IgD-negative memory B cell (primary cell): Measurements from ENCODE around the gene MTMR10. TPM values are rescaled to one million over a fixed set of nuclear protein-coding genes. Genes with fewer than 3 reads are reported as not detected.

ENCODE experiments used
- H3K27ac Mint-ChIP-seq, 3 donors: one replicate each; pipeline ENCODE4 v1.8.0; 2020 to 2022; ENCODE audit warnings: mild to moderate bottlenecking in 3 of 3, mixed read lengths in 3 of 3, moderate library complexity in 1 of 3
- H3K27me3 Mint-ChIP-seq: one replicate; pipeline ENCODE4 v1.8.0; 2021; ENCODE audit warnings: mixed read lengths
- H3K36me3 Mint-ChIP-seq: one replicate; pipeline ENCODE4 v1.8.0; 2020; ENCODE audit warnings: mild to moderate bottlenecking, mixed read lengths
- H3K4me1 Mint-ChIP-seq, 3 donors: one replicate each; pipeline ENCODE4 v1.8.0; 2020 to 2022; ENCODE audit warnings: mixed read lengths in 3 of 3, mild to moderate bottlenecking in 1 of 3
- H3K4me3 Mint-ChIP-seq, 4 donors: one replicate each; pipeline ENCODE4 v1.8.0; 2020 to 2022; ENCODE audit warnings: mild to moderate bottlenecking in 4 of 4, mixed read lengths in 4 of 4, moderate library complexity in 3 of 4
- H3K9me3 Mint-ChIP-seq, 3 donors: one replicate each; pipeline ENCODE4 v1.8.0; 2020 to 2021; ENCODE audit warnings: mixed read lengths in 3 of 3, mild to moderate bottlenecking in 1 of 3
- polyA plus RNA-seq: library from polyadenylated mRNA; unstranded; fragments of 300-500 nt; fragmentation: Illumina TruSeq; gene quantifications from one replicate; pipeline ENCODE4 v1.2.3, GENCODE V29; 2021

MTMR10 gene
- polyA plus RNA-seq, 1 donor from 2014 or later, result 15.5 TPM

GRCh38 chr15:30956216-30957124 is 35.0 kb downstream of the MTMR10 start:
- H3K4me3 Mint-ChIP-seq, result no peak overlapping the region
- no peaks in the 10 kb centered on the region for H3K9me3 Mint-ChIP-seq
- H3K27me3 Mint-ChIP-seq, result no peaks in the 10 kb centered on the region
- peaks cover 16% of the 10 kb centered on the region for H3K36me3 Mint-ChIP-seq
- H3K27ac Mint-ChIP-seq, result peak overlapping the region in 1 of 3 donors; percentile 20
- peaks cover 0 to 4% (median under 1%) of the 10 kb centered on the region in 3 donors for H3K4me1 Mint-ChIP-seq

GRCh38 chr15:30954674-30955073 is 36.8 kb downstream of the MTMR10 start:
- no peaks in the 10 kb centered on the region for H3K9me3 Mint-ChIP-seq
- H3K27ac Mint-ChIP-seq, result peak overlapping the region in 1 of 3 donors; percentile 74
- H3K36me3 Mint-ChIP-seq, result peaks cover 20% of the 10 kb centered on the region
- no peak overlapping the region for H3K4me3 Mint-ChIP-seq
- no peaks in the 10 kb centered on the region for H3K27me3 Mint-ChIP-seq
- peaks cover 0 to 2% (median 0%) of the 10 kb centered on the region in 3 donors for H3K4me1 Mint-ChIP-seq

GRCh38 chr15:30953731-30954378 is 37.6 kb downstream of the MTMR10 start:
- H3K4me1 Mint-ChIP-seq, result peaks cover 0 to 2% (median 0%) of the 10 kb centered on the region in 3 donors
- peaks cover 22% of the 10 kb centered on the region for H3K36me3 Mint-ChIP-seq
- peak overlapping the region in 1 of 3 donors; percentile 23 for H3K27ac Mint-ChIP-seq
- no peaks in the 10 kb centered on the region for H3K27me3 Mint-ChIP-seq
- peaks cover 0 to 2% (median 0%) of the 10 kb centered on the region in 3 donors for H3K9me3 Mint-ChIP-seq
- H3K4me3 Mint-ChIP-seq, result peak overlapping the region in 1 of 4 donors; percentile 49

- Mint-ChIP-seq H3K4me3 (no peak overlapping the region), H3K9me3 (peaks cover 0 to 2% (median 0%) of the 10 kb centered on the region in 3 donors), H3K4me1 (peaks cover 0 to 2% (median 0%) of the 10 kb centered on the region in 3 donors), H3K36me3 (peaks cover 22% of the 10 kb centered on the region), H3K27ac (no peak overlapping the region), H3K27me3 (no peaks in the 10 kb centered on the region)
These were observed 38.2 kb downstream of the MTMR10 start for GRCh38 chr15:30953183-30953582.

GRCh38 chr15:30943654-30944335 is 47.6 kb downstream of the MTMR10 start:
- Mint-ChIP-seq H3K9me3 (no peaks in the 10 kb centered on the region), H3K27me3 (no peaks in the 10 kb centered on the region), H3K36me3 (peaks cover 12% of the 10 kb centered on the region), H3K4me3 (no peak overlapping the region), H3K4me1 (peaks cover 0 to 1% (median 0%) of the 10 kb centered on the region in 3 donors), H3K27ac (peak overlapping the region in 1 of 3 donors; percentile 16)

GRCh38 chr15:30941520-30941919 is 49.9 kb downstream of the MTMR10 start:
- Mint-ChIP-seq H3K4me3 (no peak overlapping the region), H3K27ac (no peak overlapping the region), H3K27me3 (no peaks in the 10 kb centered on the region), H3K36me3 (peaks cover 10% of the 10 kb centered on the region), H3K9me3 (no peaks in the 10 kb centered on the region), H3K4me1 (peaks cover 0 to 1% (median 0%) of the 10 kb centered on the region in 3 donors)

- H3K4me3 Mint-ChIP-seq, result no peak overlapping the region
- no peaks in the 10 kb centered on the region for H3K27me3 Mint-ChIP-seq
- peaks cover 10% of the 10 kb centered on the region for H3K36me3 Mint-ChIP-seq
- no peak overlapping the region for H3K27ac Mint-ChIP-seq
- no peaks in the 10 kb centered on the region for H3K9me3 Mint-ChIP-seq
- no peaks in the 10 kb centered on the region for H3K4me1 Mint-ChIP-seq
These were observed 51.1 kb downstream of the MTMR10 start for GRCh38 chr15:30940359-30940758.

- H3K4me3 Mint-ChIP-seq, result no peak overlapping the region
- no peaks in the 10 kb centered on the region for H3K27me3 Mint-ChIP-seq
- no peak overlapping the region for H3K27ac Mint-ChIP-seq
- H3K9me3 Mint-ChIP-seq, result no peaks in the 10 kb centered on the region
- peaks cover 0 to 4% (median 1%) of the 10 kb centered on the region in 3 donors for H3K4me1 Mint-ChIP-seq
- peaks cover 11% of the 10 kb centered on the region for H3K36me3 Mint-ChIP-seq
These were observed 52.3 kb downstream of the MTMR10 start for GRCh38 chr15:30939161-30939560.

GRCh38 chr15:30933293-30933692 is 58.1 kb downstream of the MTMR10 start:
- Mint-ChIP-seq H3K27me3 (no peaks in the 10 kb centered on the region), H3K9me3 (no peaks in the 10 kb centered on the region), H3K4me1 (peaks cover 6 to 10% (median 9%) of the 10 kb centered on the region in 3 donors), H3K27ac (no peak overlapping the region), H3K4me3 (no peak overlapping the region), H3K36me3 (peaks cover 19% of the 10 kb centered on the region)

GRCh38 chr15:30930422-30930821 is 61.0 kb downstream of the MTMR10 start:
- Mint-ChIP-seq H3K27ac (peak overlapping the region in 1 of 3 donors; percentile 65), H3K36me3 (peaks cover 15% of the 10 kb centered on the region), H3K4me1 (peaks cover 6 to 10% (median 9%) of the 10 kb centered on the region in 3 donors), H3K4me3 (no peak overlapping the region), H3K27me3 (no peaks in the 10 kb centered on the region), H3K9me3 (no peaks in the 10 kb centered on the region)

GRCh38 chr15:30929982-30930381 is 61.4 kb downstream of the MTMR10 start:
- peaks cover 6 to 10% (median 9%) of the 10 kb centered on the region in 3 donors for H3K4me1 Mint-ChIP-seq
- no peaks in the 10 kb centered on the region for H3K27me3 Mint-ChIP-seq
- H3K36me3 Mint-ChIP-seq, result peaks cover 14% of the 10 kb centered on the region
- H3K4me3 Mint-ChIP-seq, result no peak overlapping the region
- H3K9me3 Mint-ChIP-seq, result no peaks in the 10 kb centered on the region
- H3K27ac Mint-ChIP-seq, result no peak overlapping the region

GRCh38 chr15:30929064-30929669 is 62.3 kb downstream of the MTMR10 start:
- Mint-ChIP-seq H3K9me3 (no peaks in the 10 kb centered on the region), H3K4me1 (peaks cover 5 to 8% (median 6%) of the 10 kb centered on the region in 3 donors), H3K4me3 (no peak overlapping the region), H3K27me3 (no peaks in the 10 kb centered on the region), H3K27ac (no peak overlapping the region), H3K36me3 (peaks cover 11% of the 10 kb centered on the region)

- Mint-ChIP-seq H3K9me3 (no peaks in the 10 kb centered on the region), H3K4me1 (peaks cover 2% of the 10 kb centered on the region in 3 donors), H3K4me3 (no peak overlapping the region), H3K27ac (no peak overlapping the region), H3K36me3 (peaks cover 6% of the 10 kb centered on the region), H3K27me3 (no peaks in the 10 kb centered on the region)
These were observed 63.4 kb downstream of the MTMR10 start for GRCh38 chr15:30928076-30928475.

- Mint-ChIP-seq H3K27ac (peak overlapping the region in 2 of 3 donors; percentile 48 to 67), H3K4me3 (no peak overlapping the region), H3K4me1 (no peaks in the 10 kb centered on the region), H3K36me3 (peaks cover 5% of the 10 kb centered on the region), H3K9me3 (no peaks in the 10 kb centered on the region), H3K27me3 (no peaks in the 10 kb centered on the region)
These were observed 64.2 kb downstream of the MTMR10 start for GRCh38 chr15:30927148-30927761.
